ENCODE results near the gene MBOAT1. TPM values are rescaled to one million over a fixed set of nuclear protein-coding genes. Genes with fewer than 3 reads are reported as not detected.

The MBOAT1 gene
- total RNA-seq, 1 experiment from 2014 or later, result 22.0 TPM

- Histone ChIP-seq H3K36me3 (ENCODE audit: low read depth) (no peaks in the 10 kb centered on the region), H3K79me2 (ENCODE audit: low read depth) (no peaks in the 10 kb centered on the region), H3F3A (ENCODE audit: insufficient read depth, low read depth) (no peaks in the 10 kb centered on the region), H3K9me2 (ENCODE audit: insufficient read depth) (no peaks in the 10 kb centered on the region), H3K4me2 (no peak overlapping the region), H3K27ac (no peak overlapping the region), H3K4me1 (replicated peaks; ENCODE audit: insufficient read depth) (no peaks in the 10 kb centered on the region), H3K9me3 (ENCODE audit: insufficient read depth, low read depth) (no peaks in the 10 kb centered on the region), H2AFZ (no peak overlapping the region), H4K20me1 (ENCODE audit: insufficient read depth) (no peaks in the 10 kb centered on the region), H3K4me3 (no peak overlapping the region), H3K27me3 (ENCODE audit: insufficient read depth, low read depth) (0 out of 2 replicates have a peak, but pooled peaks cover 5% of the 10 kb centered on the region)
- ChIA-PET POLR2A (ENCODE audit: unreplicated experiment) (no interaction called here), CTCF (no interaction called here)
- no TSS peak for BruUV-seq (replicated peaks)
- intact Hi-C loops (cut with micrococcal nuclease; ENCODE audit: unreplicated experiment), result loop anchor here (5.0 kb wide), 2 partner anchors 582 to 1532 kb away; no protein-coding TSS in a partner anchor
- DNase-seq, result no peak
- TF ChIP-seq, protein P1, sequence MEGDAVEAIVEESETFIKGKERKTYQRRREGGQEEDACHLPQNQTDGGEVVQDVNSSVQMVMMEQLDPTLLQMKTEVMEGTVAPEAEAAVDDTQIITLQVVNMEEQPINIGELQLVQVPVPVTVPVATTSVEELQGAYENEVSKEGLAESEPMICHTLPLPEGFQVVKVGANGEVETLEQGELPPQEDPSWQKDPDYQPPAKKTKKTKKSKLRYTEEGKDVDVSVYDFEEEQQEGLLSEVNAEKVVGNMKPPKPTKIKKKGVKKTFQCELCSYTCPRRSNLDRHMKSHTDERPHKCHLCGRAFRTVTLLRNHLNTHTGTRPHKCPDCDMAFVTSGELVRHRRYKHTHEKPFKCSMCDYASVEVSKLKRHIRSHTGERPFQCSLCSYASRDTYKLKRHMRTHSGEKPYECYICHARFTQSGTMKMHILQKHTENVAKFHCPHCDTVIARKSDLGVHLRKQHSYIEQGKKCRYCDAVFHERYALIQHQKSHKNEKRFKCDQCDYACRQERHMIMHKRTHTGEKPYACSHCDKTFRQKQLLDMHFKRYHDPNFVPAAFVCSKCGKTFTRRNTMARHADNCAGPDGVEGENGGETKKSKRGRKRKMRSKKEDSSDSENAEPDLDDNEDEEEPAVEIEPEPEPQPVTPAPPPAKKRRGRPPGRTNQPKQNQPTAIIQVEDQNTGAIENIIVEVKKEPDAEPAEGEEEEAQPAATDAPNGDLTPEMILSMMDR (conservative IDR thresholded peaks at IDR 0.05), result no peak
- no peak for TF ChIP-seq EZH2 (IDR thresholded peaks at IDR 0.05; ENCODE audit: low read depth)
These were observed 153.4 kb downstream of the MBOAT1 start for GRCh38 chr6:20058912-20059311.

DNA sequence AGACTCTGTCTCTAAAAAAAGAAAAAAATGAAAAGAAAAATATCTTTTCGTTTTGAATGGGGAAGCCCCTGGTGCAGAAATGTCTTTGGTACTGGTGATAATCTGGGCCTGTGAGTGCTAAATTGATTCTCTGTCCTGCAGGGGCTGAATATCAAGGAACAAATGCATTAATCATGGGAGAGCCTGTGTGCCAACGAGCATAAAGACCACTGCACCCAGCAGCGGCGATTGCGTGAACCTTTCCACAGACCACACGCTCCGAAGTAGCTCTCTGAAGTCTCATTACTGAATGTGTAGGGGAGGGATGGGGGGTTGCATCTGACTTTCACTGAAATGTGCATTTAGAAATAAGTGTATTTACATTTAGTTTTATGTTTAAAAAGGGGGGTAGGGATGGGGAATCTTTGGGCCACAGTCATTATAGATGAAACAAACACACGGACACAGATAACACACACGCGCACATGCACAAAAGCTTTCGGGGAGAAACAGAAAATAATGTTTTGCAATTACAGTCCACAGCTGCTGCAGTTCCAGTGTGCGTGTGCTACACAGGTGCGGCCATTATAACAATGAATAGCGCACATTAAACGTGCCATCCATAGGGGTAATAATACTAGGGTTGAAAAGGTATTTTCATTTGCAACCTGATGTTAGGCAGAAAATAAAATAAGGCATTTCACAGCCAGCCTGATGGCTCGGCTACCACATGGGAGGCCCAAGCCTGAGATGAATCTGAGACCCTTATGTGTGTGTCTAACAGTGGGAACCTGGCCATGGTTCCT is 154.0 kb downstream of the MBOAT1 start:
- intact Hi-C loops (cut with micrococcal nuclease; ENCODE audit: unreplicated experiment), result loop anchor here (5.0 kb wide), 2 partner anchors 581 to 1531 kb away; no protein-coding TSS in a partner anchor
- BruUV-seq (replicated peaks), result no TSS peak
- H4K20me1 ChIP-seq (ENCODE audit: insufficient read depth), result no peaks in the 10 kb centered on the region

GRCh38 chr6:20056350-20056992 is 155.8 kb downstream of the MBOAT1 start:
- Histone ChIP-seq H2AFZ (no peak overlapping the region), H3K4me2 (no peak overlapping the region), H3F3A (ENCODE audit: insufficient read depth, low read depth) (no peaks in the 10 kb centered on the region), H3K36me3 (ENCODE audit: low read depth) (no peaks in the 10 kb centered on the region), H3K79me2 (ENCODE audit: low read depth) (no peaks in the 10 kb centered on the region), H3K4me1 (replicated peaks; ENCODE audit: insufficient read depth) (no peaks in the 10 kb centered on the region), H3K9me3 (ENCODE audit: insufficient read depth, low read depth) (no peaks in the 10 kb centered on the region), H4K20me1 (ENCODE audit: insufficient read depth) (no peaks in the 10 kb centered on the region), H3K27me3 (ENCODE audit: insufficient read depth, low read depth) (no peaks in the 10 kb centered on the region), H3K27ac (no peak overlapping the region), H3K4me3 (no peak overlapping the region), H3K9me2 (ENCODE audit: insufficient read depth) (no peaks in the 10 kb centered on the region)
- no peak for TF ChIP-seq EZH2 (IDR thresholded peaks at IDR 0.05; ENCODE audit: low read depth)
- TF ChIP-seq, protein P1 (conservative IDR thresholded peaks at IDR 0.05), result peak; percentile 76
- intact Hi-C loops (cut with micrococcal nuclease; ENCODE audit: unreplicated experiment), result loop anchor here (1.0 to 5.0 kb wide), 6 partner anchors 204 to 1529 kb away; no protein-coding TSS in a partner anchor
- DNase-seq, result peak in 1 of 2 experiments; percentile 8
- no TSS peak for BruUV-seq (replicated peaks)
- ChIA-PET POLR2A (ENCODE audit: unreplicated experiment) (no interaction called here), CTCF (interaction anchor here (0.6 to 1.3 kb wide), 2 partner anchors 54 to 1032 kb away, joined by 5 to 6 read pairs; no protein-coding TSS in a partner anchor)

More for the DNA sequence above, 154.0 kb downstream of the MBOAT1 start:
- no peaks in the 10 kb centered on the region for H3K9me2 ChIP-seq (ENCODE audit: insufficient read depth)
- H2AFZ ChIP-seq, result no peak overlapping the region
- no peak overlapping the region for H3K27ac ChIP-seq
- H3K36me3 ChIP-seq (ENCODE audit: low read depth), result no peaks in the 10 kb centered on the region
- no peaks in the 10 kb centered on the region for H3F3A ChIP-seq (ENCODE audit: insufficient read depth, low read depth)
- ChIA-PET CTCF (no interaction called here), POLR2A (ENCODE audit: unreplicated experiment) (no interaction called here)
- TF ChIP-seq, protein P1 (conservative IDR thresholded peaks at IDR 0.05), result no peak
- TF ChIP-seq EZH2 (IDR thresholded peaks at IDR 0.05; ENCODE audit: low read depth), result no peak
- H3K9me3 ChIP-seq (ENCODE audit: insufficient read depth, low read depth), result no peaks in the 10 kb centered on the region
- H3K79me2 ChIP-seq (ENCODE audit: low read depth), result no peaks in the 10 kb centered on the region
- no peaks in the 10 kb centered on the region for H3K4me1 ChIP-seq (replicated peaks; ENCODE audit: insufficient read depth)
- 0 out of 2 replicates have a peak, but pooled peaks cover 1% of the 10 kb centered on the region for H3K27me3 ChIP-seq (ENCODE audit: insufficient read depth, low read depth)
- H3K4me2 ChIP-seq, result no peak overlapping the region
- no peak overlapping the region for H3K4me3 ChIP-seq
- DNase-seq, result no peak
